GM23248 (cell line): ENCODE results near the gene DERA. TPM values are rescaled to one million over a fixed set of nuclear protein-coding genes. Genes with fewer than 3 reads are reported as not detected.

ENCODE experiments used
- DNase-seq: peaks from one replicate; pipeline ENCODE4 v3.0.0-alpha.2; 2015
- H2AFZ ChIP-seq: fragments of 200-600 bp; sonication (generic); 2 replicates; pipeline ENCODE4 v1.6.1; 2016; ENCODE audit warnings: antibody characterized with exemption
- H3F3A ChIP-seq: fragments of 200-600 bp; sonication (generic); 2 replicates; pipeline ENCODE4 v1.6.1; 2016; ENCODE audit warnings: mild to moderate bottlenecking, antibody characterized with exemption, mixed run types; ENCODE audit not compliant: insufficient read depth
- H3K27ac ChIP-seq: fragments of 200-600 bp; sonication (generic); 2 replicates; pipeline ENCODE4 v1.5.1; 2016; ENCODE audit warnings: mild to moderate bottlenecking
- H3K27me3 ChIP-seq: fragments of 200-600 bp; sonication (generic); replicated peaks from 2 replicates; pipeline ENCODE4 v1.6.1; 2016; ENCODE audit warnings: mild to moderate bottlenecking; ENCODE audit not compliant: insufficient read depth
- H3K36me3 ChIP-seq: fragments of 200-600 bp; sonication (generic); 2 replicates; pipeline ENCODE4 v1.6.1; 2016; ENCODE audit warnings: low read depth, mild to moderate bottlenecking
- H3K4me1 ChIP-seq: fragments of 200-600 bp; sonication (generic); 2 replicates; pipeline ENCODE4 v1.6.1; 2016; ENCODE audit warnings: mild to moderate bottlenecking; ENCODE audit not compliant: insufficient read depth
- H3K4me2 ChIP-seq: fragments of 200-600 bp; sonication (generic); one replicate; pipeline ENCODE4 v1.6.1; 2016; ENCODE audit warnings: mild to moderate bottlenecking; ENCODE audit not compliant: unreplicated experiment
- H3K4me3 ChIP-seq: fragments of 200-600 bp; sonication (generic); 2 replicates; pipeline ENCODE4 v1.5.1; 2016; ENCODE audit warnings: mild to moderate bottlenecking
- H3K79me2 ChIP-seq: fragments of 200-600 bp; sonication (generic); 2 replicates; pipeline ENCODE4 v1.6.1; 2016; ENCODE audit warnings: mild to moderate bottlenecking; ENCODE audit not compliant: insufficient read depth
- H3K9ac ChIP-seq: fragments of 200-600 bp; sonication (generic); 2 replicates; pipeline ENCODE4 v1.6.1; 2016; ENCODE audit warnings: mild to moderate bottlenecking
- H3K9me2 ChIP-seq: fragments of 200-600 bp; sonication (generic); 2 replicates; pipeline ENCODE4 v1.6.1; 2016; ENCODE audit warnings: mixed run types, mild to moderate bottlenecking, moderate library complexity; ENCODE audit not compliant: insufficient read depth
- H3K9me3 ChIP-seq: fragments of 200-600 bp; sonication (generic); one replicate; pipeline ENCODE4 v1.6.1; 2017; ENCODE audit warnings: low read depth
- H4K20me1 ChIP-seq: fragments of 200-600 bp; sonication (generic); 2 replicates; pipeline ENCODE4 v1.6.0; 2016; ENCODE audit not compliant: insufficient read depth
- EZH2 ChIP-seq: fragments of 200-600 bp; sonication (generic); IDR thresholded peaks from 2 replicates; pipeline ENCODE4 v1.6.1; 2018; ENCODE audit warnings: antibody characterized with exemption, mild to moderate bottlenecking; ENCODE audit not compliant: insufficient read depth, poor library complexity, severe bottlenecking
- EZH2phosphoT487 ChIP-seq: fragments of 200-600 bp; sonication (generic); IDR thresholded peaks from 2 replicates; pipeline ENCODE4 v1.6.1; 2018; ENCODE audit warnings: antibody characterized with exemption, moderate library complexity, mild to moderate bottlenecking, low read depth; ENCODE audit not compliant: insufficient read depth
- WGBS, 2 experiments: methylation state at CpG; one replicate each; pipeline ENCODE4 v1.1.6; 2015 to 2017; ENCODE audit warnings: low lambda C conversion rate in 2 of 2, low coverage in 1 of 2; ENCODE audit errors: missing lambda C conversion rate in 2 of 2; 5-methylcytosine and 5-hydroxymethylcytosine counted together
- in situ Hi-C: fragments of 300-500 bp; cut with MboI; formaldehyde crosslinking; loops from 2 replicates; pipeline ENCODE4 v1.15.0; 2020
- polyA plus RNA-seq: library from polyadenylated mRNA; unstranded; fragments of >200 nt; fragmentation: Nextera tagmentation; extraction: Ambion mirVana; gene quantifications from 2 replicates; pipeline ENCODE4 v1.2.1, GENCODE V29; 2016
- total RNA-seq: library from RNA; depleted of rRNA; stranded (reverse); fragments of >200 nt; shearing (Covaris generic); gene quantifications from 2 replicates; pipeline ENCODE4 v1.2.3, GENCODE V29; 2014

The DERA gene
- total and polyA plus RNA-seq, 2 experiments from 2014 or later, result 47.3 to 70.5 TPM

DNA sequence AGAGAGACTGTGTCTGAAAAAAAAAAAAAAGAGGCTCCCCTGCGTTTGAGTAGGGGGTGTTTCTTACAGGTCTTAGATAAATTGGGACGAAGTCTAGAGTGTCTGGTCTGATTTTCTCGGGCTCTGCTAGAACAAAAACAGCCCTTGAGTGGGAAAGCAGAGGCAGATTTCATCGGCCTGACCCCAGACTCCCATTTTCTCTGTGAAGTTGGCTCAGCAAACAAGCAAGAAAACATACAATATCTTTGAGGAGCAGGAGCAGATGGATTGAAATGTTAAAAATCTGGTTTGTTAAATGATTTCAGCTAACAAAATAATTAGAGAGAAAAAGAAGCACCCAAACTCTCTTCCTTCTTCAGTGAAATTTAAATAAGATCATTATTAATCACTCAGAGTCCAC lies 44.1 kb downstream of the DERA start:
- peaks cover 38% of the 10 kb centered on the region for H3K79me2 ChIP-seq
- H3K27me3 ChIP-seq, result no peaks in the 10 kb centered on the region
- H3K4me3 ChIP-seq, result no peak overlapping the region
- H3K9me2 ChIP-seq, result peaks cover 5% of the 10 kb centered on the region; the same call in 1 of the 2 replicates
- no peak overlapping the region for H2AFZ ChIP-seq
- in situ Hi-C loops, result no loop called here
- no peak for TF ChIP-seq EZH2
- no peak for TF ChIP-seq EZH2phosphoT487
- H3F3A ChIP-seq, result no peaks in the 10 kb centered on the region
- no peaks in the 10 kb centered on the region for H3K4me1 ChIP-seq
- no peak overlapping the region for H3K9ac ChIP-seq
- WGBS, 2 experiments, result 96 to 97% methylated on average over 4 of the region's 4 CpGs
- DNase-seq, result no peak
- no peak overlapping the region for H3K4me2 ChIP-seq
- no peak overlapping the region for H3K27ac ChIP-seq
- H4K20me1 ChIP-seq, result no peaks in the 10 kb centered on the region
- H3K9me3 ChIP-seq, result no peaks in the 10 kb centered on the region
- H3K36me3 ChIP-seq, result peaks cover 14% of the 10 kb centered on the region; the same call in 1 of the 2 replicates

DNA sequence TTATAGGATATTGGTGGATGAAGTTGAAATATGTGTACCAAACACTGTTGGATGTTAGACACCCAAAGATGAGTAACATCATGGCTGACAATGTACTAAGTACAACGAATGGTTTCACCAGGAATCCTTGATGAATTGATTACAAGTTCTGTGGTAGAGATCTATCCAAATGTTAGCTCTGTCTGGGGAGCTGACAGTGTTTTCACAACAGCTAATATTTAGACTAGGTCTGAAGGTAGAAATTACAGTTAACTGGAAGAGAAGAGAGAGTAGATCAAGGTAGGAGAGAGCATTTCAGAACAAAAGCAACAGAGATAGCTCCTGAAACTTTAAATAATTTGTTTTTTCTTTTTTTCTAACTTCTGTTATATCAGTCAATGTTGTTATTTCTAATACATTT lies 44.9 kb downstream of the DERA start:
- DNase-seq, result no peak
- peaks cover 30% of the 10 kb centered on the region for H3K79me2 ChIP-seq
- WGBS, 2 experiments, result 94% methylated on average over 1 of the region's 1 CpG
- H3K4me3 ChIP-seq, result no peak overlapping the region
- no peaks in the 10 kb centered on the region for H4K20me1 ChIP-seq
- H3K9ac ChIP-seq, result no peak overlapping the region
- H3K9me3 ChIP-seq, result no peaks in the 10 kb centered on the region
- no peaks in the 10 kb centered on the region for H3F3A ChIP-seq
- H3K9me2 ChIP-seq, result peaks cover 5% of the 10 kb centered on the region; the same call in 1 of the 2 replicates
- no peak overlapping the region for H3K4me2 ChIP-seq
- H3K27ac ChIP-seq, result no peak overlapping the region
- no peaks in the 10 kb centered on the region for H3K27me3 ChIP-seq
- H3K4me1 ChIP-seq, result no peaks in the 10 kb centered on the region
- peaks cover 14% of the 10 kb centered on the region; the same call in 1 of the 2 replicates for H3K36me3 ChIP-seq
- no peak overlapping the region for H2AFZ ChIP-seq
- in situ Hi-C loops, result no loop called here
- no peak for TF ChIP-seq EZH2phosphoT487
- TF ChIP-seq EZH2, result no peak

- H2AFZ ChIP-seq, result no peak overlapping the region
- no peak overlapping the region for H3K4me3 ChIP-seq
- H3K9me3 ChIP-seq, result no peaks in the 10 kb centered on the region
- H3K79me2 ChIP-seq, result peaks cover 25% of the 10 kb centered on the region
- H3K9ac ChIP-seq, result no peak overlapping the region
- H3K36me3 ChIP-seq, result peaks cover 14% of the 10 kb centered on the region; the same call in 1 of the 2 replicates
- H3K4me1 ChIP-seq, result no peaks in the 10 kb centered on the region
- 96 to 98% methylated on average over 9 of the region's 9 CpGs for WGBS, 2 experiments
- H3K27me3 ChIP-seq, result no peaks in the 10 kb centered on the region
- H3K27ac ChIP-seq, result no peak overlapping the region
- H3K4me2 ChIP-seq, result no peak overlapping the region
- in situ Hi-C loops, result no loop called here
- no peaks in the 10 kb centered on the region for H3F3A ChIP-seq
- TF ChIP-seq EZH2 (no peak), EZH2phosphoT487 (no peak)
- peaks cover 5% of the 10 kb centered on the region; the same call in 1 of the 2 replicates for H3K9me2 ChIP-seq
- DNase-seq, result no peak
- H4K20me1 ChIP-seq, result no peaks in the 10 kb centered on the region
These were observed 45.5 kb downstream of the DERA start for GRCh38 chr12:15956413-15957185.

DNA sequence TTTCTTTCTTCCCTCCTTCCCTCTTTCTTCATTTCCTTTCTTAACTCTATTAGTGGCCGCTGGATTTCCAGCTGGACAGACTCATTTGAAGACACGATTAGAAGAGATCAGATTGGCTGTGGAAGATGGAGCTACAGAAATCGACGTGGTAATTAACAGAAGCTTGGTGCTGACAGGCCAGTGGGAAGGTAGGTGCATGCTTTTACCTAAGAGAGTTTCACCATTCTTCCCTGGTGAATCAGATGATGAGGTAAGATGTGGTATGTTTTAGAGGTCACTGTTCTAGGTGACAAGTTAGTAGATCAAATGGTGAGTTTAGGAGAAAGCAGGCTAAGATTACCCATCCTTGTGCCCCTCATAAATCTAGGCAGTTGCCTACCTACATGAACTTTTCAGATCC lies 51.6 kb downstream of the DERA start:
- Histone ChIP-seq H3K9me3 (no peaks in the 10 kb centered on the region), H3K27ac (peak overlapping the region; percentile 37), H3K9ac (no peak overlapping the region), H3F3A (peaks cover 27% of the 10 kb centered on the region), H3K4me2 (peak overlapping the region; percentile 69), H3K4me1 (peaks cover 35% of the 10 kb centered on the region), H3K27me3 (no peaks in the 10 kb centered on the region), H3K36me3 (peaks cover 16% of the 10 kb centered on the region; the same call in 1 of the 2 replicates), H3K4me3 (no peak overlapping the region), H2AFZ (no peak overlapping the region), H4K20me1 (no peaks in the 10 kb centered on the region), H3K79me2 (no peaks in the 10 kb centered on the region), H3K9me2 (no peaks in the 10 kb centered on the region)
- WGBS, 2 experiments, result 95 to 97% methylated on average over 4 of the region's 4 CpGs
- peak; percentile 15 for DNase-seq
- TF ChIP-seq EZH2phosphoT487, result no peak
- no peak for TF ChIP-seq EZH2
- in situ Hi-C loops, result no loop called here
